Muscle of leg (tissue), 11 donors: ENCODE data around the gene PES1. TPM values are rescaled to one million over a fixed set of nuclear protein-coding genes. Genes with fewer than 3 reads are reported as not detected.
"Not testable (repeated sequence)": the region's sequence is repeated elsewhere in the genome, so short reads cannot be mapped to it uniquely, and the experiment has no call there.

Experiments
- DNase-seq: peaks from one replicate; pipeline ENCODE4 v3.0.0; 2013
- H3K27ac ChIP-seq: one replicate; pipeline ENCODE4 v1.5.1; 2013; ENCODE audit warnings: mild to moderate bottlenecking, low read length, control low read depth
- H3K27me3 ChIP-seq: one replicate; pipeline ENCODE4 v1.6.1; 2013; ENCODE audit warnings: low read length; ENCODE audit not compliant: control insufficient read depth, insufficient read depth
- H3K36me3 ChIP-seq: one replicate; pipeline ENCODE4 v1.6.1; 2013; ENCODE audit warnings: low read length; ENCODE audit not compliant: control insufficient read depth, insufficient read depth
- H3K4me1 ChIP-seq: one replicate; pipeline ENCODE4 v1.6.1; 2013; ENCODE audit warnings: low read length; ENCODE audit not compliant: control insufficient read depth, insufficient read depth
- H3K4me3 ChIP-seq: one replicate; pipeline ENCODE4 v1.5.1; 2013; ENCODE audit warnings: low read length, control low read depth
- H3K9me3 ChIP-seq: replicated peaks from 2 replicates; pipeline ENCODE4 v1.6.1; 2013; ENCODE audit warnings: low read depth, low read length; ENCODE audit not compliant: control insufficient read depth
- WGBS: methylation state at CpG from one replicate; pipeline ENCODE4 v1.1.5; 2013; ENCODE audit warnings: missing lambda C conversion rate; ENCODE audit not compliant: insufficient coverage; 5-methylcytosine and 5-hydroxymethylcytosine counted together
- polyA plus RNA-seq, 8 donors: library from polyadenylated mRNA; unstranded; fragments of 120-200 nt; gene quantifications; one replicate each; pipeline versions ENCODE4 v1.2.1 to v1.2.3, GENCODE V29; 2013; ENCODE audit warnings: inconsistent platforms in 1 of 8, low replicate concordance in 1 of 8; ENCODE audit not compliant: insufficient read length in 8 of 8, insufficient read depth in 1 of 8
- total RNA-seq: library from RNA; stranded (reverse); fragments of 120-200 nt; gene quantifications from one replicate; pipeline ENCODE4 v1.2.4, GENCODE V29; 2013

The PES1 gene
- total and polyA plus RNA-seq, 9 donors = 44.8 to 63.2 (median 51.5) TPM

- no peak overlapping the region for H3K27ac ChIP-seq
- H3K4me1 ChIP-seq = peaks cover 6% of the 10 kb centered on the region
- no peak overlapping the region for H3K4me3 ChIP-seq
- no peaks in the 10 kb centered on the region for H3K36me3 ChIP-seq
- no peak for DNase-seq
- no peaks in the 10 kb centered on the region for H3K9me3 ChIP-seq
- no peaks in the 10 kb centered on the region for H3K27me3 ChIP-seq
- WGBS = no CpG with 5 or more reads among the region's 5 CpGs
Observed at GRCh38 chr22:30601464-30601863, 9.8 kb upstream of the PES1 start.

GRCh38 chr22:30600921-30601320 lies 9.2 kb upstream of the PES1 start:
- peaks cover 2% of the 10 kb centered on the region for H3K4me1 ChIP-seq
- H3K4me3 ChIP-seq = no peak overlapping the region
- no peaks in the 10 kb centered on the region for H3K36me3 ChIP-seq
- 41% methylated on average over 2 of the region's 3 CpGs for WGBS
- no peaks in the 10 kb centered on the region for H3K9me3 ChIP-seq
- H3K27me3 ChIP-seq = no peaks in the 10 kb centered on the region
- no peak for DNase-seq
- no peak overlapping the region for H3K27ac ChIP-seq

DNA sequence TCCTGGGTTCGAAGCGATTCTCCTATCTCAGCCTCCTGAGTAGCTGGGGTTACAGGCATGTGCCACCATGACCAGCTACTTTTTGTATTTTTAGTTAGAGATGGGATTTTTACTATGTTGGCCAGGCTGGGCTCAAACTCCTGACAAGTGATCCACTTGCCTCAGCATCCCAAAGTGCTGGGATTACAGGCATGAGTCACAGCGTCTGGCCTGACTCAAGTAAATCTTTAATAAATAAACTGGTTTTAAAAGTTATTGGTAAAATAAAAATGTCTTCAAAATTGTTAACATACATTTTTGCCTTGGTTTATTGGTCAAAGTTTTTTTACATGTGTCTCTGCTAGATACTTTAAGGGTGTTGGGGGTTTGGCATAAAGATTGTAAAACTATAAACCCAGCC lies 7.3 kb upstream of the PES1 start:
- WGBS = 100% methylated on average over 2 of the region's 3 CpGs

GRCh38 chr22:30596886-30597285 lies 5.2 kb upstream of the PES1 start:
- no peak for DNase-seq
- WGBS = 92% methylated on average over 29 of the region's 29 CpGs

More for the DNA sequence above, 7.3 kb upstream of the PES1 start:
- no peak overlapping the region for H3K27ac ChIP-seq
- H3K4me3 ChIP-seq = no peak overlapping the region
- H3K4me1 ChIP-seq = no peaks in the 10 kb centered on the region
- no peaks in the 10 kb centered on the region for H3K9me3 ChIP-seq
- no peaks in the 10 kb centered on the region for H3K36me3 ChIP-seq
- DNase-seq = no peak
- peaks cover 2% of the 10 kb centered on the region for H3K27me3 ChIP-seq

GRCh38 chr22:30596199-30596598 lies 4.5 kb upstream of the PES1 start:
- Histone ChIP-seq H3K27me3 (peaks cover 2% of the 10 kb centered on the region), H3K4me3 (no peak overlapping the region), H3K27ac (no peak overlapping the region), H3K9me3 (no peaks in the 10 kb centered on the region), H3K36me3 (no peaks in the 10 kb centered on the region), H3K4me1 (peaks cover 3% of the 10 kb centered on the region)
- WGBS = no CpG with 5 or more reads among the region's 2 CpGs
- DNase-seq = no peak

More at GRCh38 chr22:30596886-30597285, 5.2 kb upstream of the PES1 start:
- no peaks in the 10 kb centered on the region for H3K36me3 ChIP-seq
- H3K27me3 ChIP-seq = peaks cover 2% of the 10 kb centered on the region
- H3K4me3 ChIP-seq = no peak overlapping the region
- no peak overlapping the region for H3K27ac ChIP-seq
- no peaks in the 10 kb centered on the region for H3K9me3 ChIP-seq
- peaks cover 2% of the 10 kb centered on the region for H3K4me1 ChIP-seq

DNA sequence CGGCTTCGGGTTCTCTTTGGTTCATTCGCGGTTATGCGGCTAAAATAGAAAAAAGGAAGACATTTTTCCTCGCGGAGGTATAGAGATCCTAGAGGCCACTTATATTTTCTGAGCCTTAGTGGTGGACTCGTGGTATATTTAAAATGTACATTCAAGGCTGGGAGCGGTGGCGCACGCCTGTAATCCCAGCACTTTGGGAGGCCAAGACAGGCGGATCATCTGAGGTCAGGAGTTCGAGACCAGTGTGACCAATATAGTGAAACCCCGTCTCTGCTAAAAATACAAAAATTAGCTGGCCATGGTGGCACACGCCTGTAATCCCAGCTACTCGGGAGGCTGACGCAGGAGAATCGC lies 627 bp upstream of the PES1 start:
- not testable (repeated sequence) for DNase-seq, H3K9me3 ChIP-seq, H3K27me3 ChIP-seq
- Histone ChIP-seq H3K27ac (peak overlapping the region; percentile 33), H3K4me1 (peaks cover 13% of the 10 kb centered on the region), H3K4me3 (peak overlapping the region; percentile 23), H3K36me3 (peaks cover 27% of the 10 kb centered on the region)
- WGBS = 23% methylated on average over 13 of the region's 18 CpGs

DNA sequence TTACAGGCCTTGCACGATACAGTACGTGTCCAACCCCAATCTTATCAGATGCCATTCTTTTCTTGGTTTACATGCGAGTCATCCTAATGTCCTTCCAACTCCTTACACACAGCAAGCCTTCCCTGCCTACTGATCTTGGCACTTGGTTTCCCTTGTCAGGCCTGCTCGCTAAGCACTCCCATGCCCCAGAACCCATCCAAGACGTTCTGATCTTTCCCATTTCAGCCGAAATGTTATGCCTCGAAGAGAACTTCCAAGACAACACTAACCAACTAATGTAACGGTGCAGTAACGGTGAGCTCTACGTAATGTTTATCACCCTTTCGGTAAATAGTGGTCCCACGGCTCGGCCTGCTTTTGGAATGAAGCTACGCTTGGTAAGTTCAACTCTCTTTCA lies 521 bp downstream of the PES1 start:
- H3K36me3 ChIP-seq = peaks cover 38% of the 10 kb centered on the region
- peaks cover 2% of the 10 kb centered on the region for H3K27me3 ChIP-seq
- no peak for DNase-seq
- peaks cover 13% of the 10 kb centered on the region for H3K4me1 ChIP-seq
- peak overlapping the region; percentile 86 for H3K27ac ChIP-seq
- H3K4me3 ChIP-seq = peak overlapping the region; percentile 93
- WGBS = 6% methylated on average over 14 of the region's 14 CpGs
- no peaks in the 10 kb centered on the region for H3K9me3 ChIP-seq

GRCh38 chr22:30586414-30586813 lies 5.3 kb downstream of the PES1 start:
- Histone ChIP-seq H3K36me3 (peaks cover 85% of the 10 kb centered on the region), H3K27me3 (no peaks in the 10 kb centered on the region), H3K9me3 (no peaks in the 10 kb centered on the region), H3K4me3 (no peak overlapping the region), H3K4me1 (peaks cover 11% of the 10 kb centered on the region), H3K27ac (no peak overlapping the region)
- no peak for DNase-seq
- 100% methylated on average over 4 of the region's 8 CpGs for WGBS

DNA sequence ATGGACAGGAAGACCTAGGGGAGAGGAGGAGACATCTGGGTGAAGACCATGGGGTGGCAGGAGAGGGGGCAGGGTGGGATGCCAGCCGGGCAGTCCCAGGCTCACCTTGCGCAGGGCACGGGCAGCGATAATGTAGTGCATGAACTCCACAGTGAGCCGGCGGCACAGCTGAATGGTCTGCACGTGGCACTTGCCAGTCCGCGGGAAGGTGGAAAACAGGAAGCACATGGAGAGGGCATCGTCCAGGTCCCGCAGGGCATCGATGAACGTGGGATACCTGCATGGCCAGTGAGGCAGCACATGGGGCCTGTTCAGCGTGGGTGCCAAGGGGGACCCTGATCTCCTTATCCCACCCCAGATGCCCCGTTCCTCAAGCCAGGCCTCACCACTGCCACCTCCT lies 7.3 kb downstream of the PES1 start:
- WGBS = 91% methylated on average over 15 of the region's 15 CpGs
- Histone ChIP-seq H3K4me3 (no peak overlapping the region), H3K27me3 (no peaks in the 10 kb centered on the region), H3K27ac (no peak overlapping the region), H3K4me1 (no peaks in the 10 kb centered on the region), H3K36me3 (peaks cover 99% of the 10 kb centered on the region), H3K9me3 (no peaks in the 10 kb centered on the region)
- no peak for DNase-seq

- DNase-seq = no peak
- 66% methylated on average over 7 of the region's 13 CpGs for WGBS
- no peak overlapping the region for H3K27ac ChIP-seq
Observed at GRCh38 chr22:30582788-30583545, 8.7 kb downstream of the PES1 start.

GRCh38 chr22:30582051-30582450 lies 9.7 kb downstream of the PES1 start:
- Histone ChIP-seq H3K9me3 (no peaks in the 10 kb centered on the region), H3K4me1 (no peaks in the 10 kb centered on the region), H3K27me3 (no peaks in the 10 kb centered on the region), H3K4me3 (no peak overlapping the region), H3K27ac (no peak overlapping the region), H3K36me3 (peaks cover 99% of the 10 kb centered on the region)
- 87% methylated on average over 6 of the region's 6 CpGs for WGBS
- no peak for DNase-seq

More at GRCh38 chr22:30582788-30583545, 8.7 kb downstream of the PES1 start:
- peaks cover 99% of the 10 kb centered on the region for H3K36me3 ChIP-seq
- H3K4me3 ChIP-seq = no peak overlapping the region
- no peaks in the 10 kb centered on the region for H3K27me3 ChIP-seq
- H3K4me1 ChIP-seq = no peaks in the 10 kb centered on the region
- no peaks in the 10 kb centered on the region for H3K9me3 ChIP-seq
